ENCODE results near the gene TMEM144. TPM values are rescaled to one million over a fixed set of nuclear protein-coding genes. Genes with fewer than 3 reads are reported as not detected.

Gene TMEM144
- 1 to 10 TPM; 1.2 to 5.4 (median 2.2) TPM for polyA plus RNA-seq (ENCODE audit: insufficient read length in 10 of 10)
- long read RNA-seq, donor 1: 0 reads
- long read RNA-seq, donor 2: 0 reads
- long read RNA-seq, donor 3: 0 reads
- long read RNA-seq, donor 4: 0 reads
- long read RNA-seq, donor 5: 0 reads
- long read RNA-seq, donor 6: 0 reads
- long read RNA-seq, donor 7: 0 reads
- long read RNA-seq, donor 8: 0 reads
- long read RNA-seq, donor 9: 0 reads

DNA sequence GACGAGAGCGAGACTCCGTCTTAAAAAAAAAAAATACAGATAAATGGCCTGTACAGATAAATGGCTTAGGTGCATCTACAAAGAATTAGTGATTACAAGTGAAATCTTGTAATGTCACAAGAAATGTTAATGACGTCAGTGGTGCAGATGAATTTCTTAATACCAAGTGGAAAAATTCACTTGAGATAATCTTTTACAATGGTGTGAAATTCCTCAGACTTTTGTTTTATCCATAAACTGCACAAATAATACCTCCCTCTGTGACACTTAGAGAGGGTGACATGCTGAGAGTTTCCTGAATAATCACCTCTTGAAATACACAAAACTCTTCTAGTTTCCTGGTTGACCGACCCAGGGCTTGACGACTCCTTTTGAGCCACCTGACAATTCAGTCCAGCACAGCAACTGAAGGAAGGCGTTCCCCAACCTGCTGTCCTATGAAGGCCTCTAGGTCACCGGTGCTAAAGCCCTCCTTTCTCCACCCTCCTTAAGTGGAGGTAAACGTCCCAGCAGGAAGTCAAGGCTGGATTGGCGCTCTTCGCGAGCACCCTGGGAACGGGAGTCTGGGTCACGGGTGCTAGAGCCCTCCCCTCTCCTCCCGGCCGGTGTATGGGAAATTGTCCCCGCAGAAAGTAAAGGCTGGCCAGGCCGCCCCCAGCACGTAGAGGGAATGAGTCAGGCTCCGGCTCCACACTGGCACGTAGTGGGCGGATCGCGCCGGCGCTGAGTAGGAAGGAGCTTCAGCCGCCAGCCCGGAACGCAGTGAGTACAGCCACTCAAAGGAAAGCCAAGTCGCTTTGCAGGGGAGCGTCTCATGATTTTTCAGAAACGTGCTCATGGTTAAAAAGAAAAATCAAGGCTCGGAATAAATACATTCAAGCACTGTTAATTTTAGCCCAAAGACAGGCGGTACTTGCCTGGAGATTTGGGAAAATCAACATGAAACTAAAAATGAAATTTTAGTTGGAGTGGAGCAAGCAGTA, at the start of gene TMEM144:
Gene TMEM144, plus strand, starts transcription at position 662 of the 983 bp plus-strand sequence. CDS start 2,182 bp downstream, outside the sequence.
- peak; percentile 80 to 90 (median 82) for DNase-seq

DNA sequence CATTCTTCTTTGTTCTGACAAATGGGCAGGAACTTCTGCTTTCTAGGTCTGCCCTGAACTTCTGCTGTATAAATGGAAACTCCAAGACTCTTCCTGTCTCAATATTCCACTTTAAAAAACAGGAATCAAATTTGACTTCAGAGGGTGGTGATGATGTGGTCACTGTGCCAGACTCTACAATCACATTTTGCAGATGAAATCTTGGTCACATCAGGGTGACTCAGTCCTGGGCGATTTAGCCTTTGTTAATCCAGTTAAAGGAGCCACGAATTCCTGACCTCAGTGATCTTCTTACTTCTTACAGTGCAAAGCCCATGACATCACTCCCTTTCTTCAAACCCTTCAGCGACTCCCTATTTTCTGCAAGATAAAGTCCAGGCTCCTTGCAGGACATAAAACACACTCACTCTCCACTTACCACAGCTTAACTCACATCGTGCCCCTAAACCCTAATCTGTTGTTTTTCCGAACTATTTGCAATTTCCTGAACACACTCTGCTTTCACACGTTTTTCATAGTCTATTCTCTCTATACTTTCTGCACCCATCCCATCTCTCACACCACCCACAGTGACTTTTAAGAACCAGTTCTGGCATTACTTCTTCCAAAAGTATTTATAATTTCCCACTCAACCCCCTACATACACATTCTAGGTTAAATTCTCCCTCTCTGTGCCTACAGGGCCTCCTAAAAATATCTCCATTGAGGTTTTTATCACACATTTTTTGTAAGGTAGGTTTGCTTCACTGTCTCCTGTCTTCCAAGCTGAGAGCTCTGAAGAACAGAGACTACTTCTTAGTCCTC, 48.5 kb upstream of the TMEM144 start:
- DNase-seq: peak in 2 of 3 donors; percentile 46 to 54

GRCh38 chr4:158162631-158163030, 47.7 kb upstream of the TMEM144 start:
- DNase-seq: no peak

- DNase-seq: no peak
Measured at GRCh38 chr4:158163941-158164767, 46.1 kb upstream of the TMEM144 start.

- DNase-seq: no peak
Measured at GRCh38 chr4:158164768-158165213, 45.5 kb upstream of the TMEM144 start.

GRCh38 chr4:158166701-158167100, 43.6 kb upstream of the TMEM144 start:
- DNase-seq: no peak

DNA sequence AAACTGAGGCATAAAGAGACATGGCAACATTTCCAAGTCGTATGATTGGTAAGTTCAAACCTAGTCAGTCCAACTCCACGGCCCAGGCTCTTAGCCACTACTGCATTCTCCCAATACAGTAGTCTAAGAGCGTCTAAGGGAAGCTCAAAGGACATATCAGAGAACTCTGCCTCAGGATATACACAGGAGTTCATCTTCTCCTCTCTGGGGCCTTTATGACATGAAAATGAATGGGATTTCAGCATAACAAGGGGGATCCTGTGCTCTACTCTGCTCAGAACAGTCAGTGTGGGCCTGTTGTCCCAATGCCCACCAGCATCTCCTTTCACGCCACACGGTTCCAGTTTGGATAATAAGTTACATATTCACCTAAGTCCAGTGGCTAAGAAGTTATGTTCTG, 41.7 kb upstream of the TMEM144 start:
- no peak for DNase-seq

GRCh38 chr4:158169506-158169905, 40.8 kb upstream of the TMEM144 start:
- DNase-seq: peak in 1 of 3 donors; percentile 27

GRCh38 chr4:158169931-158170690, 40.2 kb upstream of the TMEM144 start:
- DNase-seq: peak; percentile 74 to 92 (median 85)

DNA sequence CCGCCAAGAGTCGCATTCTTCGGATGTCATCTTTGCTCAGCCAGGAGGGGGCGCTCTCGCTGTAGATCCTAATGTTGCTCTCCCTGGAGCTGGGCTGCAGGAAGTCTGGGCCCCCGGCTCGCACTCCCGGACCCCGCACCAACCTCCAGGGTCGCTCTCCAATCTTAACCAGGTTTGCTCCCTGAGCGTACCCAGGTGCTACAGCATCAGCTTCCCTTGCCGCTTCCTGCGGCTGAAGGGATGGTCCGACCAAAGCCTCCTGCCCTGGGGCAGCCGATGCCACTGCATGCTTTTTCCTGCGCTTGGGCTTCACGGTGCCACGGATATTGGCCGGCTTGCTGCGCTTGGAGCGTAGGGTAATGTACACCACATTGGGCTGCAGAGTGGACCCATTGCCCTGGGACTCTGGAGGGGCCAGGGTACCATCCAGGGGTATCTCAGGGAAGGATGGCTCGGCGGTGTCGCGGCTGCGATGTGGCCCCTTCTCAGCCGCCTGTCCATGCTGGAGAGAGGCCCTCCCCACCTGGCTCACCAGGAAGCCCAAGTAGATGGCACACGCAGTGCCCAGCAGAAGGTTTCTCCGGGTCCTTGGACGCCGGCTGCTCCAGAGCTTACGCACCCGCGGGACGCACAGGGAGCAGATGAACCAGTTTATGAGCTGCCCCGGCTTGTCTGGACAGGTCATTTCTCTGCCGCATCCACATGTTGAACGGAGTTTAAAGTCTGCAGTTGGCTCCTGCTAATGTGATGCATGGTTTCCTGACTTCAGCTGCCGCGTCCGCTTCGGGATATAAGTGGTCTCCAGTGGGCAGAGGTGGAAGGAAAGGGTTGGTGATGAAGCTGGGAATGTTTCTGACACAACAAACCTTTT, 39.4 kb upstream of the TMEM144 start:
- peak in 2 of 3 donors; percentile 30 to 73 for DNase-seq

DNA sequence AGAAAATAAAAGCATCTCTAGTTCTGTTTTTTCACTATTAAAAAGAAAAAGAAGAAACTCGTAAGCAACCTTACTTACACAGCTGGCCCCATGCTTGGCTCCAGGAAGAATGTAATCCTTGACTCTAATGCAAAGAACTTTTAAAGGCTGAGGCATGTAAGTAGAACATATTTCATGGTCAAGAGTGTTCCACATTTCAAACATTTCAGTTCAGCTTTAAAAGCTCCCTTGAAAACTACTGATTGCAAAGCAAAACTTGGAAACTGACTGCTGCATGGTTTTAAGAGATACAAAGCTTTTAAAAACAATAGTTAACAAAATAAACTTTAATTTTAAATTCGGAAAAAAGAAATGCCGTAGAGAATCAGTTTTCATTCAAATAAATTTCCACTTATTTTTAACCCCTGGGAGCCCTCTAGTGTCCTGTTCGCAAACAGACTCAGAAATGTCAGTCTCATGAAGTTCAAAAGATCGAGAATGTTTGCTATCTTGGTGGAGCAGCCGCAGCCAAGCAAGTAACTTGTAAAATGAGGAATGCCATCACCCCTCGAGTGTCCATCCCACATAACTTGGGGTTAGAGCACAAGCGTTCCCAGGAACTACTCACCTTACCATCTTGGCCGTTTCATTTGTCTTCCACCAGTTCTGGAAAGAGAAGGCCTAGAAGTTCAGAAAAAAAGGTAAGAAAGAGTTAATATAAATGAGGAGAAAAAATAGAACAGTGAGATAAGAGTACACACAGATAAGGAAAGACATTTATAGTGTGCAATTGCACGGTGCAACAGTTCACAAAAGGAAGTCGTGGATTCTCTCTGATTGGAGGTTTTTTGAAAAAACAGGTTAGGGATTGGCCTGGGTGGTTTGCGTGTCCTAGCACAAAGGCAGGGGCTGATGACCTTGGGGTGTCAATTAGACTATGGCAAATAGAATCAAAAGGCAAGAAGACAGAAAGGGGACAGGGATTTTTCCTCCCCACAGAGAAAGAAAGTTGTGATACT, 37.7 kb upstream of the TMEM144 start, which contains the start of gene GASK1B:
Gene GASK1B, minus strand, starts transcription at position 765 of the 998 bp plus-strand sequence. CDS start 1,650 bp downstream, outside the sequence.
- peak; percentile 59 to 86 (median 59) for DNase-seq

- DNase-seq: no peak
Measured at GRCh38 chr4:158176108-158176507, 34.2 kb upstream of the TMEM144 start.

DNA sequence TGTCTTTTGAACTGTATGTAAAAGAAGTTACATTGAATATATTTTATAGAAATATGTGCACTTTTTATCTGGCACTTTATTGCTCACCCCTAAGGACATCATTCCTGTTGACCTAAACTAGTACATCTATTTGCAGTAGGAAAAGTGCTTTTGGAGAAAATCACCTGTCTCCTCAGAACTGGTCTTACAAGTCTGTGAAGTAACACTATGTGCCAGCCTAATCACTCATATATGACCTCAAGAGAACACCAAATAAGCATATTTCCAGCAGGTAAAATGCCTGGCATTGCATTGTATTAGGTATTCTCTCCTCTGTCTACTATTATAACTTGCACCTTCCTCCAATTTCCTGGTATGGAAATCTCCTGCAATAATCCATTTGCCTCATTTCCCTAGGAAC, 33.5 kb upstream of the TMEM144 start:
- DNase-seq: no peak

DNA sequence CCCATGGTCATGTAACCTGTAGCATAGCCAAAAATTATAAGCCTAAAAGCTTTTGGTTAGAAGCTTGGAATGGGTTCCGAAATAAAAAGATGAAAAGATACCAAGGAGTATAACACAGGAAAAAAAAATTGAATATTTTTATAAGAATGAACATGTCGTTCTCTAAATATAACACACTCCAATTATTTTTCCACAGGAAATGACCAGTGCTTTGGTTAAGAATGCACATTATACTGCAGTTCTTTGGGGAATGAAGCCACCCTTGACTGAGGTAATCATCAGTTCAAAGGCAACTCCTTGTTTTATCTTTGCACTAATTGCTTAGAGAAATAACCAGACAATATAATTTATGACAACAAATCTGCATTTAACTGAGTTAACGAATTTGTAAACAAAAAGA, 30.8 kb upstream of the TMEM144 start:
- no peak for DNase-seq

DNA sequence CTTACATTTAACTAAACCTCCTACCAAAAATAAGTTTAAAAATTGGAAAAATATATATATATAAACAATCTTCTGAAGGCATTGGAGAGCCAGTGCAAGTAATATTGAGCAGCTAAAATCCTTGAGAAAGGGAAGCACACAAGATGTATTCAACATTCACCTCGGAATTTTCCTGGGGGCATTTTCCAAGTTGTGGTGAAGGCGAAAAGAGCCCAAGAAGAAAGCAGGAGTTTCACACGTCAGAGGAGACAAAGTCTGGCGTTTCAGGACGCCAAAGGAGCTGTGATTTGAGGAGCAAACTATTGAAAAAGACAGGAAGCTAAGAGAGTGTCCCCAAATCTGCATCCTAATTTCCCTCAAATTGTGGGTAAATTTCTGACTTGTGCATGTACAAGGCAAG, 28.4 kb upstream of the TMEM144 start:
- no peak for DNase-seq

DNA sequence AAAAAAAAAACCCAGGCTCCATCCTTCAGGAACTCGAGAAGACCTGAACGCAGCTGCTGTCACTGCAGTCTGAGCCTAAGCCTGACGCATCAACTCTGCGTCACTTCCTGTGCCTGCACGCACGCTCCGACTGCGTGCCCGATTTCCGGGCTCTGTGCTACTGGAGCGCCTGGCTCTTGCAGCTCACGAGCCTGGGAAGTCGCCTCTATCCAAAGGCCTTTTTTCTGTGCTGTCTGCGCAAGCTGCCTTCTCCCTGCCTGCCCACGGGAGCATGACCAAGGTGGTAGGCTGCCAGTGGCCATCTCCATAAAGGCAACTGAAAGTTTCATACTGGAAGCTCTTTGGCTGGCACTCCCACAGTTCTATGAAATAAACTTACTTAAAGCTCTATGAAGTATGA, 27.6 kb upstream of the TMEM144 start:
- DNase-seq: no peak

DNA sequence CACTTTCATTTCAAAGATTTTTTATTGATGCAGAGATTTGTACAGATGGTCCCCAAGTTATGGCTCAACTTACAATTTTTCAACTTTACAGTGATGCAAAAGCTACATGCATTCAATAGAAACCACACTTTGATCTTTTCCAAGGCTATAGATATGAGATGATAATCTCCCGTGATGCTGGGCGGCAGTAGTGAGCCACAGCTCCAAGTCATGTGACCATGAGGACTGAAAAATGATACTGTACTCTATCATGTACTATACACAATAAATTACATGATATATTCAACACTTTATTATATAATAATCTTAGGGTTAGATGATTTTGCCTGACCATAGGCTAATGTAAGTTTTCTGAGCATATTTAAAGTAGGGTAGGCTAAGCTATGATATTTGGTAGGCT, 23.5 kb upstream of the TMEM144 start:
- DNase-seq: no peak

GRCh38 chr4:158189422-158189821, 20.9 kb upstream of the TMEM144 start:
- no peak for DNase-seq
